SK-N-SH (cell line): ENCODE data around the gene MYBPC3.

Experiments
- MXI1 ChIP-seq: IDR thresholded peaks from 2 replicates; pipeline ENCODE4 v1.6.1; 2012; ENCODE audit warnings: mild to moderate bottlenecking, low read depth, low read length, improper control_type of control experiment
- TF ChIP-seq, protein P1 (sequence below): fragments of 200-600 bp; sonication (generic); IDR thresholded peaks from 2 replicates; pipeline ENCODE4 v1.6.1; 2017; ENCODE audit warnings: antibody characterized with exemption, mild to moderate bottlenecking, moderate library complexity

DNA sequence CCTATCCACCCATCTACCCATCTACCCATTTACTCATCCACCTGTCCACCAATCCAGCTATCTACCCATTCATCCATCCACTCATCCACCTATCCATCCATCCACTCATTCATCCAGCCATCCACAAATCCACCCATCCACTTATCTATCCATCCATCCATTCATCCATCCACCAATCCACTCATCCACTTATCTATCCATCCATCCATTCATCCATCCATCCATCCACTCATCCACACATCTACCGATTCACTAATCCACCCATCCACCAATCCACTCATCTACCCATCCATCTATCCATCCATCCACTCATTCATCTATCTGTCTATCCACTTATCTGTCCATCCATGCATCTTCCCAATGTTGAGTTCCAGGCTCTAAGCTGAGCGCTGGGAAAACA lies 27.6 kb upstream of the MYBPC3 start:
- no peak for TF ChIP-seq MXI1
- TF ChIP-seq, protein P1, sequence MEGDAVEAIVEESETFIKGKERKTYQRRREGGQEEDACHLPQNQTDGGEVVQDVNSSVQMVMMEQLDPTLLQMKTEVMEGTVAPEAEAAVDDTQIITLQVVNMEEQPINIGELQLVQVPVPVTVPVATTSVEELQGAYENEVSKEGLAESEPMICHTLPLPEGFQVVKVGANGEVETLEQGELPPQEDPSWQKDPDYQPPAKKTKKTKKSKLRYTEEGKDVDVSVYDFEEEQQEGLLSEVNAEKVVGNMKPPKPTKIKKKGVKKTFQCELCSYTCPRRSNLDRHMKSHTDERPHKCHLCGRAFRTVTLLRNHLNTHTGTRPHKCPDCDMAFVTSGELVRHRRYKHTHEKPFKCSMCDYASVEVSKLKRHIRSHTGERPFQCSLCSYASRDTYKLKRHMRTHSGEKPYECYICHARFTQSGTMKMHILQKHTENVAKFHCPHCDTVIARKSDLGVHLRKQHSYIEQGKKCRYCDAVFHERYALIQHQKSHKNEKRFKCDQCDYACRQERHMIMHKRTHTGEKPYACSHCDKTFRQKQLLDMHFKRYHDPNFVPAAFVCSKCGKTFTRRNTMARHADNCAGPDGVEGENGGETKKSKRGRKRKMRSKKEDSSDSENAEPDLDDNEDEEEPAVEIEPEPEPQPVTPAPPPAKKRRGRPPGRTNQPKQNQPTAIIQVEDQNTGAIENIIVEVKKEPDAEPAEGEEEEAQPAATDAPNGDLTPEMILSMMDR, result no peak
